PC-9 (cell line): ENCODE results near the gene ARHGAP26. TPM values are rescaled to one million over a fixed set of nuclear protein-coding genes. Genes with fewer than 3 reads are reported as not detected.

Experiments
- BruUV-seq: library from RNA; stranded (reverse); fragments of 400-500 nt; replicated peaks from 2 replicates; lab custom pipeline; 2021; lab: Mats Ljungman, UMichigan
- CTCF ChIA-PET: fragments of 300-600 bp; sonication (Branson Sonifier 250); formaldehyde crosslinking; loops from one replicate; lab custom pipeline; 2022; ENCODE audit warnings: antibody characterized with exemption; lab: Charles Lee
- POLR2A ChIA-PET: fragments of 300-600 bp; sonication (Branson Sonifier 250); formaldehyde crosslinking; loops from one replicate; lab custom pipeline; 2022; ENCODE audit warnings: antibody characterized with exemption; ENCODE audit not compliant: unreplicated experiment; lab: Charles Lee
- DNase-seq, 2 experiments: peaks; one replicate each; pipeline versions ENCODE4 v3.0.0 to v3.0.0-alpha.2; 2015 to 2022; ENCODE audit warnings: mixed read lengths in 1 of 2
- H2AFZ ChIP-seq: fragments of 200-600 bp; sonication (generic); 2 replicates; pipeline ENCODE4 v1.8.1; 2017; ENCODE audit warnings: antibody characterized with exemption
- H3F3A ChIP-seq: fragments of 200-600 bp; sonication (generic); 2 replicates; pipeline ENCODE4 v1.8.1; 2017; ENCODE audit warnings: antibody characterized with exemption, mild to moderate bottlenecking, low read depth; ENCODE audit not compliant: insufficient read depth
- H3K27ac ChIP-seq: fragments of 200-600 bp; sonication (generic); 2 replicates; pipeline ENCODE4 v1.6.1; 2016; ENCODE audit warnings: mixed run types
- H3K27me3 ChIP-seq: fragments of 200-600 bp; sonication (generic); 2 replicates; pipeline ENCODE4 v1.6.1; 2016; ENCODE audit warnings: low read depth, mixed run types; ENCODE audit not compliant: insufficient read depth
- H3K36me3 ChIP-seq: fragments of 200-600 bp; sonication (generic); 2 replicates; pipeline ENCODE4 v1.6.1; 2016; ENCODE audit warnings: low read depth, mixed run types
- H3K4me1 ChIP-seq: fragments of 200-600 bp; sonication (generic); replicated peaks from 2 replicates; pipeline ENCODE4 v1.6.1; 2016; ENCODE audit warnings: mixed run types; ENCODE audit not compliant: insufficient read depth
- H3K4me2 ChIP-seq: fragments of 200-600 bp; sonication (generic); 2 replicates; pipeline ENCODE4 v1.6.1; 2017; ENCODE audit warnings: mixed run types
- H3K4me3 ChIP-seq: fragments of 200-600 bp; sonication (generic); 2 replicates; pipeline ENCODE4 v1.6.1; 2016; ENCODE audit warnings: mixed run types
- H3K79me2 ChIP-seq: fragments of 200-600 bp; sonication (generic); 2 replicates; pipeline ENCODE4 v1.6.1; 2017; ENCODE audit warnings: low read depth, mixed run types
- H3K9me2 ChIP-seq: fragments of 200-600 bp; sonication (generic); 2 replicates; pipeline ENCODE4 v1.8.1; 2017; ENCODE audit warnings: mild to moderate bottlenecking; ENCODE audit not compliant: insufficient read depth
- H3K9me3 ChIP-seq: fragments of 200-600 bp; sonication (generic); 2 replicates; pipeline ENCODE4 v1.8.1; 2016; ENCODE audit warnings: low read depth; ENCODE audit not compliant: insufficient read depth
- H4K20me1 ChIP-seq: fragments of 200-600 bp; sonication (generic); 2 replicates; pipeline ENCODE4 v1.8.1; 2017; ENCODE audit not compliant: insufficient read depth
- CTCF ChIP-seq: fragments of 200-600 bp; sonication (generic); conservative IDR thresholded peaks from 2 replicates; pipeline ENCODE4 v1.6.1; 2017; ENCODE audit warnings: mixed run types, antibody characterized with exemption, mild to moderate bottlenecking, moderate library complexity
- EZH2 ChIP-seq: fragments of 200-600 bp; sonication (generic); IDR thresholded peaks from 2 replicates; pipeline ENCODE4 v1.8.0; 2017; ENCODE audit warnings: antibody characterized with exemption, low read depth
- intact Hi-C: fragments of 100-400 bp; cut with micrococcal nuclease; formaldehyde crosslinking; loops from one replicate; pipeline ENCODE4 v1.10.0; 2022; ENCODE audit not compliant: unreplicated experiment
- total RNA-seq: library from RNA; stranded (reverse); gene quantifications from 2 replicates; pipeline ENCODE4 v1.2.3, GENCODE V29; 2021

The ARHGAP26 gene
- total RNA-seq, 1 experiment from 2014 or later, result 29.7 TPM

- peak; percentile 27 to 45 for DNase-seq
- intact Hi-C loops, result no loop called here
Measured at GRCh38 chr5:143154510-143155370, 384.6 kb downstream of the ARHGAP26 start.

GRCh38 chr5:143155455-143155854, 385.3 kb downstream of the ARHGAP26 start:
- no peak for TF ChIP-seq EZH2
- TF ChIP-seq CTCF, result no peak
- no peaks in the 10 kb centered on the region for H3K9me3 ChIP-seq
- H3K36me3 ChIP-seq, result no peaks in the 10 kb centered on the region
- no TSS peak for BruUV-seq
- peaks cover 13% of the 10 kb centered on the region; the same call in 1 of the 2 replicates for H3F3A ChIP-seq
- no peaks in the 10 kb centered on the region for H3K27me3 ChIP-seq
- no peaks in the 10 kb centered on the region for H3K9me2 ChIP-seq
- no peaks in the 10 kb centered on the region for H3K79me2 ChIP-seq
- ChIA-PET POLR2A (no interaction called here), CTCF (no interaction called here)
- H3K27ac ChIP-seq, result 0 out of 2 replicates have a peak overlapping the region, but pooled peaks have one; percentile 3
- DNase-seq, result no peak
- intact Hi-C loops, result no loop called here
- H3K4me1 ChIP-seq, result peaks cover 15% of the 10 kb centered on the region
- H4K20me1 ChIP-seq, result no peaks in the 10 kb centered on the region
- H3K4me3 ChIP-seq, result no peak overlapping the region
- H3K4me2 ChIP-seq, result 0 out of 2 replicates have a peak overlapping the region, but pooled peaks have one; percentile 29
- no peak overlapping the region for H2AFZ ChIP-seq

More at GRCh38 chr5:143154510-143155370, 384.6 kb downstream of the ARHGAP26 start:
- Histone ChIP-seq H3K4me3 (no peak overlapping the region), H3F3A (peaks cover 13% of the 10 kb centered on the region; the same call in 1 of the 2 replicates), H3K9me3 (no peaks in the 10 kb centered on the region), H3K27ac (peak overlapping the region; percentile 3; the same call in 1 of the 2 replicates), H3K27me3 (no peaks in the 10 kb centered on the region), H3K36me3 (no peaks in the 10 kb centered on the region), H3K4me2 (peak overlapping the region; percentile 29; the same call in 1 of the 2 replicates), H4K20me1 (no peaks in the 10 kb centered on the region), H2AFZ (no peak overlapping the region), H3K4me1 (peaks cover 15% of the 10 kb centered on the region), H3K79me2 (no peaks in the 10 kb centered on the region), H3K9me2 (no peaks in the 10 kb centered on the region)
- TF ChIP-seq CTCF, result no peak
- no peak for TF ChIP-seq EZH2
- ChIA-PET CTCF (no interaction called here), POLR2A (interaction anchor here (0.5 to 0.6 kb wide), 2 partner anchors 40 to 91 kb away, joined by 4 to 11 read pairs; no protein-coding TSS in a partner anchor)
- BruUV-seq, result no TSS peak

- ChIA-PET CTCF (interaction anchor here (0.5 kb wide), 1 partner anchor 485 kb away, joined by 3 read pairs; no protein-coding TSS in a partner anchor), POLR2A (interaction anchor here (0.7 kb wide), 1 partner anchor 51 kb away, joined by 8 read pairs; no protein-coding TSS in a partner anchor)
- intact Hi-C loops, result no loop called here
- H3K27me3 ChIP-seq, result no peaks in the 10 kb centered on the region
- peaks cover 13% of the 10 kb centered on the region; the same call in 1 of the 2 replicates for H3F3A ChIP-seq
- no peaks in the 10 kb centered on the region for H3K79me2 ChIP-seq
- no peak for DNase-seq
- no peak overlapping the region for H3K27ac ChIP-seq
- no peaks in the 10 kb centered on the region for H3K9me2 ChIP-seq
- H2AFZ ChIP-seq, result no peak overlapping the region
- peaks cover 15% of the 10 kb centered on the region for H3K4me1 ChIP-seq
- no TSS peak for BruUV-seq
- H3K4me2 ChIP-seq, result no peak overlapping the region
- H3K4me3 ChIP-seq, result no peak overlapping the region
- TF ChIP-seq EZH2, result no peak
- no peak for TF ChIP-seq CTCF
- H4K20me1 ChIP-seq, result no peaks in the 10 kb centered on the region
- H3K9me3 ChIP-seq, result no peaks in the 10 kb centered on the region
- H3K36me3 ChIP-seq, result no peaks in the 10 kb centered on the region
Measured at GRCh38 chr5:143156086-143156485, 385.9 kb downstream of the ARHGAP26 start.
